ENCODE results near the gene TCF7L2. TPM values are rescaled to one million over a fixed set of nuclear protein-coding genes. Genes with fewer than 3 reads are reported as not detected.

Gene TCF7L2
- polyA plus RNA-seq, result 0.48 and 1.7 TPM in 2 replicates
- 0.58 and 0.73 TPM in 2 replicates for polyA minus RNA-seq

DNA sequence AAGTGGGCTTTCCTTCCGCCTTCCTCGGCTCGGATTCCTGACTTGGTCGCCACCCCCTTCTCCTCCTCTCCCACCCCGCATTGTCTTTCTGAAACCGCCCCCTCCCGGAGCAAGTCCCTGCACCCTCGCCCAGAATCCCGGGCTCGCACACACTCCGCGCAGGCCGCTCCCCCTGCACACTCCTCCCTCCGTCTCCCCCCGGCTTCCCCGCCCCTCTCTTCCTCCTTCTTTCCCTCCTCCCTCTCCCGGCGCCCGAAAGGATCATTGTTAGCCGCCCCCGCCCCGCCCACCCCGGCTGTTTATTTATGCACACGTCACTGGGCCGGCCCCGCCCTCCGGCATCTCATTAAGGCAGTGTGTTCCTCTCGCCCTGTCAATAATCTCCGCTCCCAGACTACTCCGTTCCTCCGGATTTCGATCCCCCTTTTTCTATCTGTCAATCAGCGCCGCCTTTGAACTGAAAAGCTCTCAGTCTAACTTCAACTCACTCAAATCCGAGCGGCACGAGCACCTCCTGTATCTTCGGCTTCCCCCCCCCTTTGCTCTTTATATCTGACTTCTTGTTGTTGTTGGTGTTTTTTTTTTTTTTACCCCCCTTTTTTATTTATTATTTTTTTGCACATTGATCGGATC lies at the start of gene TCF7L2:
TSS of gene TCF7L2 (plus strand) at position 373 of the 633 bp plus-strand sequence. CDS start 510 bp downstream, outside the sequence.
- Histone ChIP-seq H3K36me3 (ENCODE audit: insufficient read depth, low read length) (no peaks in the 10 kb centered on the region), H2AFZ (ENCODE audit: low read depth, low read length) (peak within 1 kb of the TSS; percentile 52)
- TF ChIP-seq EZH2 (IDR thresholded peaks at IDR 0.05; ENCODE audit: borderline replicate concordance, insufficient read depth, low read length, poor library complexity, severe bottlenecking) (no peak), EP300 (conservative IDR thresholded peaks at IDR 0.05; ENCODE audit: poor library complexity, severe bottlenecking) (no peak), MXI1 (conservative IDR thresholded peaks at IDR 0.05; ENCODE audit: poor library complexity, severe bottlenecking) (no peak), POLR2AphosphoS5 (IDR thresholded peaks at IDR 0.05) (no peak), SMC3 (conservative IDR thresholded peaks at IDR 0.05; ENCODE audit: poor library complexity) (no peak), RAD21 (conservative IDR thresholded peaks at IDR 0.05) (no peak), TAF1 (IDR thresholded peaks at IDR 0.05; ENCODE audit: low read depth) (no peak)
- TF ChIP-seq, protein P1, sequence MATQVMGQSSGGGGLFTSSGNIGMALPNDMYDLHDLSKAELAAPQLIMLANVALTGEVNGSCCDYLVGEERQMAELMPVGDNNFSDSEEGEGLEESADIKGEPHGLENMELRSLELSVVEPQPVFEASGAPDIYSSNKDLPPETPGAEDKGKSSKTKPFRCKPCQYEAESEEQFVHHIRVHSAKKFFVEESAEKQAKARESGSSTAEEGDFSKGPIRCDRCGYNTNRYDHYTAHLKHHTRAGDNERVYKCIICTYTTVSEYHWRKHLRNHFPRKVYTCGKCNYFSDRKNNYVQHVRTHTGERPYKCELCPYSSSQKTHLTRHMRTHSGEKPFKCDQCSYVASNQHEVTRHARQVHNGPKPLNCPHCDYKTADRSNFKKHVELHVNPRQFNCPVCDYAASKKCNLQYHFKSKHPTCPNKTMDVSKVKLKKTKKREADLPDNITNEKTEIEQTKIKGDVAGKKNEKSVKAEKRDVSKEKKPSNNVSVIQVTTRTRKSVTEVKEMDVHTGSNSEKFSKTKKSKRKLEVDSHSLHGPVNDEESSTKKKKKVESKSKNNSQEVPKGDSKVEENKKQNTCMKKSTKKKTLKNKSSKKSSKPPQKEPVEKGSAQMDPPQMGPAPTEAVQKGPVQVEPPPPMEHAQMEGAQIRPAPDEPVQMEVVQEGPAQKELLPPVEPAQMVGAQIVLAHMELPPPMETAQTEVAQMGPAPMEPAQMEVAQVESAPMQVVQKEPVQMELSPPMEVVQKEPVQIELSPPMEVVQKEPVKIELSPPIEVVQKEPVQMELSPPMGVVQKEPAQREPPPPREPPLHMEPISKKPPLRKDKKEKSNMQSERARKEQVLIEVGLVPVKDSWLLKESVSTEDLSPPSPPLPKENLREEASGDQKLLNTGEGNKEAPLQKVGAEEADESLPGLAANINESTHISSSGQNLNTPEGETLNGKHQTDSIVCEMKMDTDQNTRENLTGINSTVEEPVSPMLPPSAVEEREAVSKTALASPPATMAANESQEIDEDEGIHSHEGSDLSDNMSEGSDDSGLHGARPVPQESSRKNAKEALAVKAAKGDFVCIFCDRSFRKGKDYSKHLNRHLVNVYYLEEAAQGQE (IDR thresholded peaks at IDR 0.05; ENCODE audit: borderline replicate concordance), result no peak
- TF ChIP-seq, protein P2, sequence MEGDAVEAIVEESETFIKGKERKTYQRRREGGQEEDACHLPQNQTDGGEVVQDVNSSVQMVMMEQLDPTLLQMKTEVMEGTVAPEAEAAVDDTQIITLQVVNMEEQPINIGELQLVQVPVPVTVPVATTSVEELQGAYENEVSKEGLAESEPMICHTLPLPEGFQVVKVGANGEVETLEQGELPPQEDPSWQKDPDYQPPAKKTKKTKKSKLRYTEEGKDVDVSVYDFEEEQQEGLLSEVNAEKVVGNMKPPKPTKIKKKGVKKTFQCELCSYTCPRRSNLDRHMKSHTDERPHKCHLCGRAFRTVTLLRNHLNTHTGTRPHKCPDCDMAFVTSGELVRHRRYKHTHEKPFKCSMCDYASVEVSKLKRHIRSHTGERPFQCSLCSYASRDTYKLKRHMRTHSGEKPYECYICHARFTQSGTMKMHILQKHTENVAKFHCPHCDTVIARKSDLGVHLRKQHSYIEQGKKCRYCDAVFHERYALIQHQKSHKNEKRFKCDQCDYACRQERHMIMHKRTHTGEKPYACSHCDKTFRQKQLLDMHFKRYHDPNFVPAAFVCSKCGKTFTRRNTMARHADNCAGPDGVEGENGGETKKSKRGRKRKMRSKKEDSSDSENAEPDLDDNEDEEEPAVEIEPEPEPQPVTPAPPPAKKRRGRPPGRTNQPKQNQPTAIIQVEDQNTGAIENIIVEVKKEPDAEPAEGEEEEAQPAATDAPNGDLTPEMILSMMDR (IDR thresholded peaks at IDR 0.05; ENCODE audit: poor library complexity, severe bottlenecking), result no peak

DNA sequence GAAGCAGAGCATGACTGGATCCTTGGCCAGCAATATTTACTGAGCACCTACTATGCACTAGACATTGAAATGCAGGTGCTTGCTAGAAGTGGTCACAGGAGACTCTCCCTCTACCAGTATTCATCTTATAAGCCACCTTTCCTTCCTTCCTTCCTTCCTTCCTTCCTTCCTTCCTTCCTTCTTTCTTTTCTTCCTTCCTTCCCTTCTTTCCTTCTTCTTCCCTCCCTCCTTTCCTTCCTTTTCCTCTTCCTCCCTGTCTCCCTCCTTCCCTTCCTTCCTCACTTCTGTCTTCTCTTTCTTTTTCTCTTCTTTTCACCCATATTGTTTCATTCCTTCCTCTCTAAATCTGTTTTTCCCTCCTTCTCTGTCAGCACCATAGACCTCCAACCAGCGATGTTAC lies 47.3 kb upstream of the TCF7L2 start:
- H3K4me2 ChIP-seq (ENCODE audit: low read length), result no peak overlapping the region
- TF ChIP-seq MXI1 (conservative IDR thresholded peaks at IDR 0.05; ENCODE audit: poor library complexity, severe bottlenecking) (no peak), RAD21 (conservative IDR thresholded peaks at IDR 0.05) (no peak)

More for the DNA sequence above, at the start of gene TCF7L2:
- H3K9me3 ChIP-seq (ENCODE audit: low read length), result no peaks in the 10 kb centered on the region
- H3K4me3 ChIP-seq (ENCODE audit: low read length), result peak within 1 kb of the TSS; percentile 64
- no peak within 1 kb of the TSS for H3K27ac ChIP-seq (ENCODE audit: low read length)
- peaks cover 44% of the 10 kb centered on the region for H3K27me3 ChIP-seq (ENCODE audit: insufficient read depth, low read depth, low read length)
- H3K79me2 ChIP-seq (replicated peaks; ENCODE audit: insufficient read depth, low read length), result peaks cover 36% of the 10 kb centered on the region
- H3K4me2 ChIP-seq (ENCODE audit: low read length), result peak within 1 kb of the TSS; percentile 62
- no peaks in the 10 kb centered on the region for H4K20me1 ChIP-seq (ENCODE audit: insufficient read depth)
- peak within 1 kb of the TSS; percentile 54 for H3K9ac ChIP-seq (ENCODE audit: low read length)
- no peaks in the 10 kb centered on the region for H3K9me2 ChIP-seq (ENCODE audit: insufficient read depth, low read length)
- no peaks in the 10 kb centered on the region for H3F3A ChIP-seq (ENCODE audit: insufficient read depth, low read length, poor library complexity, severe bottlenecking)

More for the DNA sequence above, 47.3 kb upstream of the TCF7L2 start:
- Histone ChIP-seq H2AFZ (ENCODE audit: low read depth, low read length) (no peak overlapping the region), H3K9me2 (ENCODE audit: insufficient read depth, low read length) (no peaks in the 10 kb centered on the region), H3K27ac (ENCODE audit: low read length) (no peak overlapping the region), H3F3A (ENCODE audit: insufficient read depth, low read length, poor library complexity, severe bottlenecking) (no peaks in the 10 kb centered on the region), H3K79me2 (replicated peaks; ENCODE audit: insufficient read depth, low read length) (no peaks in the 10 kb centered on the region), H4K20me1 (ENCODE audit: insufficient read depth) (no peaks in the 10 kb centered on the region), H3K9ac (ENCODE audit: low read length) (no peak overlapping the region), H3K27me3 (ENCODE audit: insufficient read depth, low read depth, low read length) (no peaks in the 10 kb centered on the region), H3K9me3 (ENCODE audit: low read length) (no peaks in the 10 kb centered on the region), H3K36me3 (ENCODE audit: insufficient read depth, low read length) (no peaks in the 10 kb centered on the region), H3K4me3 (ENCODE audit: low read length) (no peak overlapping the region)
